NCI-H526 treated with DMSO at 0.1 percent for 48 hours (cell line): Measurements from ENCODE around the gene DNAH1.
A peak's percentile ranks its signal among the peaks of the same experiment; 100 is the strongest.

ENCODE experiments used
- DNase-seq: peaks from one replicate; lab custom pipeline; 2025; lab: John Stamatoyannopoulos, UW

DNAH1 gene

GRCh38 chr3:52311576-52312119, 4.5 kb upstream of the DNAH1 start:
- DNase-seq = no peak

- DNase-seq = no peak
Observed at GRCh38 chr3:52313188-52313773, 2.8 kb upstream of the DNAH1 start.

GRCh38 chr3:52313774-52314188, 2.3 kb upstream of the DNAH1 start:
- DNase-seq = no peak

DNA sequence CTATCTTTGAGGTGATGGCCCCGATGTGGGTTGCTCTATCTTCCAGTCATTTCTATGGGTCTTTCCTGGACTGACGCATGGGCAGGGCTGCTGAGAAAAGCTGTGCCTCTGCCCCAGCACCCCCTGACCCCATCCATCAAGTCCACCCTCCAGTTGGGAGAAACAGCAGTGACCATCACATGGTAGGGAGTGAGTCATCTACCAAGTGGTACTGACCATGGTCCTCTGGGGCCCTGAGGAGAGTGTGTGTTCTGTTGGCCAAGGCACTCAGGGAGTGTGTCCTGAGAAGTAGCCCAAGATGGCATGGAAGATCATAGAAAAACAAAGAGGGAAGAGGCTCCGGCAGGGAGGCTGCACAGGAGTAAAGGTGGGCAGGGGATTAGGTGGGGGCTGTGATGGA, 1.6 kb upstream of the DNAH1 start:
- DNase-seq = no peak

- DNase-seq = no peak
Observed at GRCh38 chr3:52315006-52315405, 1.1 kb upstream of the DNAH1 start.

GRCh38 chr3:52317208-52318000, 1.3 kb downstream of the DNAH1 start:
- DNase-seq = peak; percentile 84

- DNase-seq = no peak
Observed at GRCh38 chr3:52318186-52318816, 2.2 kb downstream of the DNAH1 start.

GRCh38 chr3:52319921-52320595, 3.9 kb downstream of the DNAH1 start:
- peak; percentile 13 for DNase-seq

DNA sequence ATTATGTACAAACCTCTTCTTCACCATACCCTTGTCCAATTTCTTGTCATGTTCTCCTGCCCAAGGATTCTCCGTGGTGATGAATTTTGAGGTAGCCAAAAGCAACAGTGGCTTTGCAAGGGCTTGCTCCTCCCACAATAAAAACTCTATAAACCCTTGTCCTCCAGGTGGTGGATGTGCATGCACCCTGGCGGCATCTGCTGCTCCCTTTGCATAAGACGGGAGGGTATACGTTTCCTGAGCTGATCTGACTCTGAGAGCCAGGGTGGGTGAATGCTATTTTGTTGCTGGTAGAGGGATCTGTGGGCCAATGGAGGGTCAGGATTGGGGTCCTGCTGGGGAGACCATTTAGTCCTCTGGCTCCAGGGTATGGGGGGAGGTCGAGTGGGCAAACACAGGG, 5.4 kb downstream of the DNAH1 start:
- DNase-seq = peak; percentile 20

DNA sequence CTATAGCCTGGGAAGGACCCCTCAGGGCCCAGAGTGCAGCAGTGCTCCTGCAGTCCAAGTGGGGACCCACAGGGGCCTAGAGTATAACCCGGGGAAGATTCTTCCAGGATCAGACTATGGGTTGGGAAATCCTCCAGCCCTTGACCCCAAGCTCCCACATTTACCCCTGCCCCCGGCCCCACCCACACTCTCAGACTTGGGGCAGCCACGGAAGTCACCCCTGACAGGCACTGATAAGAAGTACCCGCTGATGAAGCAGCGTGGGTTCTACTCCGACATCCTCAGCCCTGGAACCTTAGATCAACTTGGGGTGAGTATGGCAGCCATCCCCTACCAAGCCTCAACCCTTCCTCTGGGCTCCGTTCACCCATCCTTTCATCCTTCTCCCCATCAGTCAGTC, 6.3 kb downstream of the DNAH1 start:
- DNase-seq = no peak

GRCh38 chr3:52323526-52324295, 7.6 kb downstream of the DNAH1 start:
- no peak for DNase-seq

GRCh38 chr3:52324676-52325075, 8.6 kb downstream of the DNAH1 start:
- no peak for DNase-seq

DNA sequence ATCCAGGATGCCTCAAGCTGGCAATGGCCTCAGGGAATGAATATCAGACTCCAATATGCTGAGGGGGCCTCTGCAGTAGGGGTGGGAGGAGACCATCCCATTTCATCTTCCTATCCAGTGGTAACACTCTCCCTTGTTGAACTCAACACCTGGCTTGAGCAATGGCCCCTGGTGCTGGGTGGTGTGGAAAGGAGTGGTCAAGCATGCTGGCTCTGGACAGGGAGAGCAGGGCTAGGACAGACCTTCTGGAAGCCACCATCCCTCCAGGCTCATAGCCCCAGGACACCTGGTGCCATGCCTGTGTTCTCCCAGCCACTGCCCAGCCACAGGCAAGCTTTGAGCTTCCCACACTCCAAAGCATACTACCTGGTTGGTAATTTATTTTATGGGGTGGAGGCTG, 9.6 kb downstream of the DNAH1 start:
- no peak for DNase-seq

DNA sequence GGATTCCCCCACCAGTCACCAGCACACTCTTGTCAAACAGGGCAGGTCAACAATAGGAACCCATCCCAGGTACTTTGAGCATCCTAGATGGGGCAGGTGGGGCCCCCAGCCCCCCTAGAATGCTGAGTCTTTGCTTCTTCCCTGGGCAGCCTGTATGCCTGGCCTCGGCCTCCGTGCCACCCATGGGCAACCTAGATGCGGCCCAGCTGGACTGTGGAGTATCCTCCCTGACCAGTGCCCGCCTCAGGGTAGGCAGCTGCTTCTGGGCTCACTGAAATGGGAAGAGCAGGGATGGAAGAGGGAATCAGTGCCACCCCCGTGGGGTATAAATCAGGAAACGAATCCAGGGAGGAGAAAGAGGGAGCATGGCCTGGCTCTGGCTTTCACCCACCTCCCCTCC, 10.9 kb downstream of the DNAH1 start:
- DNase-seq = no peak

DNA sequence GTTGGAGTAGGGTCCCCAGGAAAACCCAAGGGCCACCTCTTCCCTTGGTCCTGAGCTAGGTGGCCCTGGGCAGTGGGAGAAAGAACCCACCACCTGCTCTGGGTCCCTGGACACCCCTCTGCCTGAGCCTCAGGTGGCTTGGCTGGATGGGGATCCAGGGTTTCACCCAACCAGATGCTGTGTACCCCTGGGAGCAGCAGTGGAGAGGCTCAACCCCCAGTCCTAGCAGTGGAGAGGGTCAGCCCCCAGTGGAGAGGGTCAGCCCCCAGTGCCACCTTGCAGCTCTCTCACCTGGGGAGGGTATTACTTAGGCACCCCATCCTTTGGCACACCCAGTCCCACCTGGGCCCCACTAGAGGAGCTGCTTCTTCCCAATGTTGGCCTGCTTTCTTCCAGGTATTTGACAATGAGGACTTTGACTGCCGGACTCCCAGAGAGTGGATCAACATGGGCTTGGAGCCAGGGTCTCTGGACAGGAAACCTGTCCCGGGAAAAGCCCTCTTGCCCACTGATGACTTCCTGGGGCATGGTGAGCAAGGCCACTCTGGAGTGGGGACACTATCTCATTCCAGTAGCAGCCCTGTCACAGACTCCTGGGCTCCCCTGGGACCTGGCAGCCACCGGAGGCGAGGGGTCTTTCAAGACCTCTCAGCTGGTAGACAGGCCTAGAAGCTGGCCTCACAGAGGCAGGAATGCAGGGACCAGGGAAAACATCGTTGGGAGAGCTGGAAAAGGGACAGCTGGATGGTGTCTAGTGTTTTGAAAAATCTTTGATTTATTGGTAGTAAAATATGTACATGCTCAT, 11.6 kb downstream of the DNAH1 start:
- no peak for DNase-seq

DNA sequence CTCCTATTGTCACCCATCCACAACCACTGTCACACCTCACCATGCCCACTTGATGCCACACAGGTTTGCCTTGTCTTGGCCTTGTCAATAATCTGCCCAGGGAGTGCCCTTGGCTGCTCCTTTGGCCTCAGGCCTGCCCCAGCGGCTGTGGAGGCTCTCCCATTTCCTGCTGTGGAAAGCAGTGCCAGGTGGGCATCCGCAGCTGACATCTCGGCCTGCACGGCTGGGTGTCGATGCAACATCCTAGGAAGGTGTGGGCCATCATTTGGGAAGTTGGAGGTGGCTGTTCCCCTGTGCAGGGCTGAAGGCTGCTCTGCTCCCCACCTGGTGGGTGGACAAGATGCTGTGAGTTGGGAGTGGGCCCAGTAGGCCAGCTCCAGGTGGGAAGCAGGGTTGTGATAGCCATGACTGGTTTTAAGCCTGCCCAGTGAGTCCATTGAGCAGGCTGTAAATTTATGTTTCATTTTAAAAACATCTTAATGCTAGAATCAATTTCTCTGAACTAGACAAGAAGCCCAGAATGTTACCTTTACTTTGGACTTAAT, 12.5 kb downstream of the DNAH1 start:
- no peak for DNase-seq

DNA sequence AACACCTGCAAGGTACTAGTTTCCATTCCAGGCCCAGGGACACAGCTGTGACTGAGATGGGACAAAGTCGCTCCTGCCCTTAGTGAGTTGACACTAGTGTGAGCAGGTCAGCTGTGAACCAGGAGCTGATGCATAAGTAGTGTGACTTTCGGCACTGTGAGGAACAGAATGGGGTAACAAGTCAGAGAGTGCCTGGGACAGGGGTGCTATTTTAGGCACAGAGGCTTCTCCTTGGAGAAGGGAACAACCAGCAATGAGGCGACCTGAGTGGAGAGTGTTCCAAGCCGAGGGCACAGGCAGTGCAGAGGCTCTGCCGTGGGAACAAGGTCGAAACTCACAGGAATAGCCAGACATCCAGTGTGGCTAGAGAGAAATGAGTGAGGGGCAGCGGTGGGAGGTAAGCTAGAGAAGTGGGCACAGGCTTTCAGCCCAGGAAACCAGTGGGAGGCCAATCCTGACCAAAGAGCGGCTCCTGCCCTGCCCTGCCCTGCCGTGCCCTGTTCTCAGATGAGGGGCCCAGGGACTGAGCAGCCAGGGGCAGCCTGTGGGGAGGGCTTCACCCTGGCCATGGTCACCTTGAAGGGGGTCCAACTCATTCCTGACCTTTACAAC, 14.2 kb downstream of the DNAH1 start:
- DNase-seq = no peak

GRCh38 chr3:52331091-52331490, 15.0 kb downstream of the DNAH1 start:
- DNase-seq = no peak

GRCh38 chr3:52331906-52332305, 15.8 kb downstream of the DNAH1 start:
- DNase-seq = no peak
